HFFc6 (cell line): ENCODE data around the gene TPX2. TPM values are rescaled to one million over a fixed set of nuclear protein-coding genes. Genes with fewer than 3 reads are reported as not detected.

Experiments used
- DNase-seq: peaks from one replicate; pipeline ENCODE4 v3.0.0-alpha.2; 2018
- H3K27ac Mint-ChIP-seq: 2 replicates; pipeline ENCODE4 v1.8.0; 2020; ENCODE audit warnings: mild to moderate bottlenecking, mixed read lengths
- H3K27me3 Mint-ChIP-seq: 2 replicates; pipeline ENCODE4 v1.8.0; 2021; ENCODE audit warnings: mild to moderate bottlenecking, moderate library complexity, mixed read lengths; ENCODE audit not compliant: insufficient read depth
- H3K36me3 Mint-ChIP-seq: 2 replicates; pipeline ENCODE4 v1.8.0; 2021; ENCODE audit warnings: low read depth, mixed read lengths
- H3K4me1 Mint-ChIP-seq: 2 replicates; pipeline ENCODE4 v1.8.0; 2020; ENCODE audit warnings: low read depth, mixed read lengths
- H3K4me3 Mint-ChIP-seq: 2 replicates; pipeline ENCODE4 v1.8.0; 2020; ENCODE audit warnings: mild to moderate bottlenecking, moderate library complexity, mixed read lengths
- H3K9me3 Mint-ChIP-seq: 2 replicates; pipeline ENCODE4 v1.8.0; 2020; ENCODE audit warnings: mild to moderate bottlenecking, mixed read lengths
- CTCF ChIP-seq: fragments of 200-600 bp; sonication (generic); IDR thresholded peaks from 2 replicates; pipeline ENCODE4 v1.5.0; 2021; ENCODE audit warnings: antibody characterized with exemption, mild to moderate bottlenecking
- total RNA-seq, 6 experiments: library from RNA; stranded (reverse); fragmentation: NEBNext Ultra II Directional; extraction: Animal tissue kit (Norgen Biotek cat#: 25700); gene quantifications; 2 replicates in 1 of 6; 3 replicates in 5 of 6; pipeline ENCODE4 v1.2.3, GENCODE V29; 2021

Gene TPX2
- total RNA-seq, 6 experiments from 2014 or later, result 51.0 to 117 (median 107) TPM

GRCh38 chr20:31841928-31842327, 102.8 kb downstream of the TPX2 start:
- Mint-ChIP-seq H3K4me3 (peak overlapping the region; percentile 27), H3K9me3 (no peaks in the 10 kb centered on the region), H3K27me3 (no peaks in the 10 kb centered on the region; the same call in none of the 2 replicates), H3K4me1 (peaks cover 34% of the 10 kb centered on the region), H3K27ac (peak overlapping the region; percentile 48), H3K36me3 (no peaks in the 10 kb centered on the region)
- peak; percentile 59 for DNase-seq
- TF ChIP-seq CTCF, result no peak

- H3K4me1 Mint-ChIP-seq, result peaks cover 34% of the 10 kb centered on the region
- H3K36me3 Mint-ChIP-seq, result no peaks in the 10 kb centered on the region
- peak; percentile 37 for DNase-seq
- no peaks in the 10 kb centered on the region for H3K9me3 Mint-ChIP-seq
- no peak; the same call in 1 of the 2 replicates for TF ChIP-seq CTCF
- H3K27me3 Mint-ChIP-seq, result peaks cover 3% of the 10 kb centered on the region
- peak overlapping the region; percentile 48 for H3K27ac Mint-ChIP-seq
- peak overlapping the region; percentile 27 for H3K4me3 Mint-ChIP-seq
These were observed 103.5 kb downstream of the TPX2 start for GRCh38 chr20:31842471-31843157.

GRCh38 chr20:31843288-31843687, 104.2 kb downstream of the TPX2 start:
- peaks cover 5% of the 10 kb centered on the region for H3K27me3 Mint-ChIP-seq
- no peak overlapping the region; the same call in 1 of the 2 replicates for H3K4me3 Mint-ChIP-seq
- no peaks in the 10 kb centered on the region for H3K36me3 Mint-ChIP-seq
- TF ChIP-seq CTCF, result no peak
- H3K4me1 Mint-ChIP-seq, result peaks cover 34% of the 10 kb centered on the region
- no peak for DNase-seq
- no peak overlapping the region for H3K27ac Mint-ChIP-seq
- H3K9me3 Mint-ChIP-seq, result no peaks in the 10 kb centered on the region

- Mint-ChIP-seq H3K9me3 (no peaks in the 10 kb centered on the region), H3K4me1 (peaks cover 34% of the 10 kb centered on the region), H3K36me3 (no peaks in the 10 kb centered on the region), H3K27me3 (peaks cover 5% of the 10 kb centered on the region), H3K27ac (no peak overlapping the region), H3K4me3 (no peak overlapping the region)
- DNase-seq, result no peak
- no peak for TF ChIP-seq CTCF
These were observed 104.8 kb downstream of the TPX2 start for GRCh38 chr20:31843881-31844280.

GRCh38 chr20:31844737-31845299, 105.7 kb downstream of the TPX2 start:
- no peak overlapping the region for H3K27ac Mint-ChIP-seq
- no peak overlapping the region for H3K4me3 Mint-ChIP-seq
- TF ChIP-seq CTCF, result no peak
- H3K4me1 Mint-ChIP-seq, result peaks cover 34% of the 10 kb centered on the region
- H3K9me3 Mint-ChIP-seq, result no peaks in the 10 kb centered on the region
- H3K27me3 Mint-ChIP-seq, result peaks cover 8% of the 10 kb centered on the region
- DNase-seq, result no peak
- no peaks in the 10 kb centered on the region for H3K36me3 Mint-ChIP-seq
